HG03280 (cell line): ENCODE measurements around the gene SCN5A.

Experiments
- ATAC-seq: cut with Tn5 transposase; IDR thresholded peaks from one replicate; pipeline ENCODE4 v1.9.1; 2021; ENCODE audit warnings: mild to moderate bottlenecking, moderate library complexity; ENCODE audit not compliant: unreplicated experiment

Gene SCN5A

GRCh38 chr3:38563070-38563885, 86.2 kb downstream of the SCN5A start:
- ATAC-seq, result no peak

GRCh38 chr3:38562467-38562925, 87.0 kb downstream of the SCN5A start:
- ATAC-seq, result no peak

- ATAC-seq, result no peak
Observed at GRCh38 chr3:38561746-38562466, 87.6 kb downstream of the SCN5A start.

- ATAC-seq, result no peak
Observed at GRCh38 chr3:38560996-38561717, 88.3 kb downstream of the SCN5A start.

GRCh38 chr3:38560284-38560683, 89.2 kb downstream of the SCN5A start:
- no peak for ATAC-seq

DNA sequence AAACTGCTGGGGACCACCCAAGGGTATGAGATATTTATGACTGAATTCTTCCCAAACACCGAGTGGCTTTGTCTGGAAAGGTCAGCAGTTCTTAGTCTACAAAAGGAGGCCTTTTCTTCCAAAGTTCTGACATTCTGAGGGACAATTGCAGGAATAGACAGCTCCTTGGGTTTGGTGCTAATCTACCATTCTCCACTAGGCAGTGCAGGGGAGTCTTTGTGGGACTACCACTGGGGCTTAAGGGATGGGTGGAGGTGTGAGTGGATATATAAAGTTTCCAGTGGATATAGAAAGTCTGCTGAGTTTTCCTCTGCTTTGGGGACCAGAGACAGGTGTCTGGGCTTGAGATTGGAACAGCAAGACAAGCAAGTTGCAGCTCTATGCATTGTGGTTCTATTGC, 90.6 kb downstream of the SCN5A start:
- ATAC-seq, result no peak

DNA sequence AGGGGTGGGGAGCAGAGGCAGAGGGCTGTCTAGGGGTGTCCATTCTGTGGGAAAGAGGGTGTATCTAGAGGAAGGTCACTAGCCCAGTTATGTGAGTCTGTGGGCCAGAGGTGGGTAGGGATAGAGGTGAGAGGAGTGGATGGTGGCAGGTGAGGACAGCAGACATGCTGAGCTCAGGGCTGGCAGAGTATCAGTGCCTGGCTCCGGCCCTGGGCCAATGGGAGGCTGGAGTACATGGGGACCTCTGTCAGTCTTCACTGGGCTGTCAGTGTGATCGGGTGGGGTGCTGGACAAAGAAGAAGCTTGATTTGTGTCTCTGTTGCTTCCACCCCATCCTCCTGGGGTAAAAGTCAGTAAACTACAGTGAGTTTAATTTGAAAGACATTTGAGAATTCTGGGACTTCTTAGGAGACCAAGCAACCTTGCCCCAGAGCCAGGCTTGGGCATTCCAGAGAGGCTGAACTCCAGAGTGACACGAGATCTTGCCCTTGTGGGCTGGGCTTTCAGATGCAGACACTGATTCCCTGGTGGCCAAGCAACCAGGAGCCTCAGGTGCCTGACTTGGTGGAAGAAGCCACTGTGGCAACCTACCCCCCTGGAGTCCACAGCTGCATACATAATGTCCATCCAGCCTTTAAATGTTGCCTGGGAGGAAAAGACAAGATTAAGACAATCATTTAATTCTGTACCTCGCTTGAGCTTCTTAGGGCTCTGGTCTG, 92.7 kb downstream of the SCN5A start:
- no peak for ATAC-seq

DNA sequence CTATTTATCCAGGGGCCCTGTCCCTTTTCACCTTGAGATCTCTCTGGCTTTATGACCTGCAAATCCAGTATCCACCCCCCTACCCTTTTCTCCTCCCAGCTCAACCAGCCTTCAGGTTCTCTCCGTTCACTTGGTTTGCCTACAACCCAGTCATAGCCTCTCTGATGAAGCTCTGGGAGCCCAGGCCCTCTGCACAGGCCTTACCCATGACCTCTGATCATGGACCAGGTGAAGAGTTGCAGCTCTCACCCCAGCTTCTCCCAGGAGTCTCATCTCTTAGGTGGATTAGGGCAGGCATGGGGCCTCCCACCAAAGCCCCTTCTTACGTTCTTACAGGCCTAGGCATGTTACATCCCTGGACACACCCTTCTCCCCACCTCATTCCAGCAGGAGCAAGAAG, 93.6 kb downstream of the SCN5A start:
- ATAC-seq, result no peak

DNA sequence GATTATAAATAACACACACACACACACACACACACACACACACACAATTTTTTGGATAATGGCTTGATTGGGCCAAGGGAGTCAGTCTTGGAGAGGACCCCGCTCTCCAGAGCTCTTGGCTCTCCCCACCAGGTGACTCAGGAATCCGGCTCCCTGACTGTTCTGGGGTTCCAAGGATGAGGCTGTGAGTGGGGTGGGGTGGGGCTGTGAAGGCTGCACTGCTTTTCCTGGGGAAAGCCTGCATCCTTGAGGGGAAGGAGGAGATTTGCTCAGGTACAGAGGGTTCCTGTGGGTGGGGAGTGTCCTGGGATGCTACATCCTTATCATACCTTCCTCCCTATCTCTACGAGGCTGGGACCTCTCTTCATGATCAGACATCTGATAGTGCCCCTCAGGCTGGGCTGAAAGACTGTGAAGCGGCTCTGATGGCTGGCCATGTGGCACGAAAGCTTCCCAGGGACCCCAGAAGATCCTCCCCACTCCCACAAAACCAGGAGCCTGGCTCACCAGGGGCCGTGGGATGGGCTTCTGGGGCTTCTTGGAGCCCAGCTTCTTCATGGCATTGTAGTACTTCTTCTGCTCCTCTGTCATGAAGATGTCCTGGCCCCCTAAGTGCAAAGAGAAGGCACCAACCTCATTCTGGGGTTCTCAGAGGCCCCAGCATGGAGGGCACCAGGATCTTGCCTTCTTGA, 94.2 kb downstream of the SCN5A start:
- no peak for ATAC-seq

- ATAC-seq, result no peak
Observed at GRCh38 chr3:38554127-38554827, 95.2 kb downstream of the SCN5A start.

GRCh38 chr3:38553071-38553470, 96.4 kb downstream of the SCN5A start:
- ATAC-seq, result no peak

- no peak for ATAC-seq
Observed at GRCh38 chr3:38552364-38552763, 97.1 kb downstream of the SCN5A start.

GRCh38 chr3:38551026-38551832, 98.3 kb downstream of the SCN5A start:
- ATAC-seq, result no peak

GRCh38 chr3:38549957-38550840, 99.3 kb downstream of the SCN5A start:
- ATAC-seq, result no peak

DNA sequence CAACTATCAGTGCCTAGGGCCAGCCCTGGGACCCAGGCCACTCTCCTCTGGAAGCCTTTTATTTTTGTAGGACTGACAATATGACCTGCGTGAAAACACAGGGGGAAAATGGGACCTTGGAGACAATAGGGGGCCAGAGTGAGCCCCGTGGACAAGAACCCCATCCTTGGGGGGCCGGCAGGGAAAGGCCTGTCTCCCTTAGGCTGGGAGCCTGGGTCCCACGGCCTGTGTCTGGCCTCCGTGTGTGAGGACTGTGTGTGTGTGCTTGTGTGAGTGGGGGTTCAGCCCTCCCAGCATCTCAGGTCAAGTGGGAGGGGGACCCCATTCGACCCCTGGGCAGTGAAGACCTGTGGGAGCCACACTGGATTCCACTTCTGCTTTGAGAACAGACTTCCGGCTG, 100.0 kb downstream of the SCN5A start:
- ATAC-seq, result no peak

DNA sequence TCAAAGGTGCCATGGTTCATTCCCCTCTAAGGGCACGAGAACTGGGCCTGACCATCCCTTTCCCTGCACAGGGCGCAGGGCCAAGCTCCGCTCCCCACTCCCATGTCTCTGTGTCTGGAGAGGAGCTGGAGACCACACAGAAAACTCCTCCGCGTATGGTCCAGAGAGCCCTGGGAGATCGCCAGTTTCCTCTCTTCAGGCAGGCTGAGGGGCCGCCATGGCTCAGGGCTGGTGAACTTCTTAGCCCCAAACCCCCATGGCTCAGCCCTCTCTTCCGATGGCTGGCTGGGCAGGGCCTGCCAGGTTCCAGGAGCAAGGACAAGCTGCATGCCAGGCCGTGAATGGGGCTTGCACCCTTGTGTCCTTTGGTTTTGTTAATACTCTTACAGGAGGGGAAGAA, 100.4 kb downstream of the SCN5A start:
- no peak for ATAC-seq

- ATAC-seq, result no peak
Observed at GRCh38 chr3:38548154-38548931, 101.1 kb downstream of the SCN5A start.
